H1 (cell line): Measurements from ENCODE around the gene OPCML.

Experiments
- JUND ChIP-seq: IDR thresholded peaks from 2 replicates; pipeline ENCODE4 v1.6.1; 2011; ENCODE audit warnings: mild to moderate bottlenecking, improper control_type of control experiment, low read length
- YY1 ChIP-seq: IDR thresholded peaks from 2 replicates; pipeline ENCODE4 v1.6.1; 2011; ENCODE audit warnings: low read depth, mild to moderate bottlenecking, low read length

- TF ChIP-seq YY1 = no peak
- no peak for TF ChIP-seq JUND
Measured at GRCh38 chr11:133479209-133479608, 53.1 kb downstream of the OPCML start.
